Activated CD8-positive, alpha-beta memory T cell treated with anti-CD3 and anti-CD28 coated beads, Interleukin-2, amount 50 U/mL, for 1 hour (primary cell): ENCODE measurements around the gene PEX14.
A peak's percentile ranks its signal among the peaks of the same experiment; 100 is the strongest.
"Not testable (repeated sequence)": the region's sequence is repeated elsewhere in the genome, so short reads cannot be mapped to it uniquely, and the experiment has no call there.

Experiments used
- DNase-seq: peaks from one replicate; pipeline ENCODE4 v3.0.0-alpha.2; 2020; ENCODE audit errors: extremely low read depth

PEX14 gene, protein sequence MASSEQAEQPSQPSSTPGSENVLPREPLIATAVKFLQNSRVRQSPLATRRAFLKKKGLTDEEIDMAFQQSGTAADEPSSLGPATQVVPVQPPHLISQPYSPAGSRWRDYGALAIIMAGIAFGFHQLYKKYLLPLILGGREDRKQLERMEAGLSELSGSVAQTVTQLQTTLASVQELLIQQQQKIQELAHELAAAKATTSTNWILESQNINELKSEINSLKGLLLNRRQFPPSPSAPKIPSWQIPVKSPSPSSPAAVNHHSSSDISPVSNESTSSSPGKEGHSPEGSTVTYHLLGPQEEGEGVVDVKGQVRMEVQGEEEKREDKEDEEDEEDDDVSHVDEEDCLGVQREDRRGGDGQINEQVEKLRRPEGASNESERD

DNA sequence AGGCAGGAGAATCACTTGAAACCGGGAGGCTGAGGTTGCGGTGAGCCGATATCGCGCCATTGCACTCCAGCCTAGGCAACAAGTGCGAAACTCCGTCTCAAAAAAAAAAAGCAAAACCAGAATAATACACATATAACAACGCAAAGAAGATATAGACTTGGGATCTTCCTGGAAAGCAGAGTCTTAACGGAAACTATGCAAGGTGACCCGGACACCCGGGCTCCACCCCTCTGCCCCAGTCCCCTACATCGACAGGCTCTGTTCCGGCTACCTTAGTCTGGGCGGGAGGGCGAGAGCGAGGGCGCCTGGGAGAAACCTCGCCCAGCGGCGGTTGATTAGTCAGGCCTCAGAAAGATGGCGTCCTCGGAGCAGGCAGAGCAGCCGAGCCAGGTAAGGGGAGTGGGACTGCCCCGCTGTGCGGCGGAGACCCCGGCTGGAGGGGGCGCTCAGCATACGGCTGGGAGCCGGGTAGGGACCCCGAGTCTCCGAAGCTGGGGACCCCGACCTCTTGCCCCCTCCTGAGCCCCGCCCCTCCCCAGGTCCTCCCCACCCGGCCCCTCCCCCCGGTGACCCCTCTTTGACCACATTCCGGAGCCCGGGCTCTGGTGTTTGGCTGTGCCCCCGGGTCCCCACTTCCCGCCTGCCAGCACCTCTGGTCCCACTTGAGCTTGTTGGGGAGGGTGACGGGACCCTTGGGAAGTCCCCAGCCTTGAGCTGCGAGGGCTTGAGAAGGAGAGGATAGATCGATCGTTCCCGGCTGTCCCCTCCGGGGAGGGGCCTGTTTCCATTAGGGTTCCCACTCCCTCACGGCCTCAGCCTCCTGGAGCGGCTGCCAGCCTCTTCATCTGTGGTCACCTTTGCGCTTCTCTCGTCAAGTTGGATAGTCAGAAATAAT, at the start of gene PEX14:
Gene PEX14, plus strand, starts transcription at position 338 of the 895 bp plus-strand sequence. Its CDS starts 17 bp downstream, at position 355.
- DNase-seq = peak; percentile 45

DNA sequence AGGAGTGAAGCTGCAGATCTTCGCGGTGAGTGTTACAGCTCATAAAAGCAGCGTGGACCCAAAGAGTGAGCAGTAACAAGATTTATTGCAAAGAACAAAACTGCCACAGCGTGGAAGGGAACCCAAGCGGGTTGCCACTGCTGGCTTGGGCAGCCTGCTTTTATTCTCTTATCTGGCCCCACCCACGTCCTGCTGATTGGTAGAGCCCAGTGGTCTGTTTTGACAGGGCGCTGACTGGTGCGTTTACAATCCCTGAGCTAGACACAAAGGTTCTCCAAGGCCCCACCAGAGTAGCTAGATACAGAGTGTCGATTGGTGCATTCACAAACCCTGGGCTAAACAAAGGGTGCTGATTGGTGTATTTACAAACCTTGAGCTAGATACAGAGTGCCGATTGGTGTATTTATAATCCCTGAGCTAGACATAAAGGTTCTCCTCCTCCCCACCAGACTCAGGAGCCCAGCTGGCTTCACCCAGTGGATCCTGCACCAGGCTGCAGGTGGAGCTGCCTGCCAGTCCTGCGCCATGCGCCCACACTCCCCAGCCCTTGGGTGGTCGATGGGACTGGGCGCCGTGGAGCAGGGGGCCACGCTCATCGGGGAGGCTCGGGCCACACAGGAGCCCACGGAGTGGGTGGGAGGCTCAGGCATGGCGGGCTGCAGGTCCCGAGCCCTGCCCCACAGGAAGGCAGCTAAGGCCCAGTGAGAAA, 48.8 kb upstream of the PEX14 start:
- DNase-seq = not testable (repeated sequence)

GRCh38 chr1:10426535-10426848, 48.3 kb upstream of the PEX14 start:
- DNase-seq = not testable (repeated sequence)

DNA sequence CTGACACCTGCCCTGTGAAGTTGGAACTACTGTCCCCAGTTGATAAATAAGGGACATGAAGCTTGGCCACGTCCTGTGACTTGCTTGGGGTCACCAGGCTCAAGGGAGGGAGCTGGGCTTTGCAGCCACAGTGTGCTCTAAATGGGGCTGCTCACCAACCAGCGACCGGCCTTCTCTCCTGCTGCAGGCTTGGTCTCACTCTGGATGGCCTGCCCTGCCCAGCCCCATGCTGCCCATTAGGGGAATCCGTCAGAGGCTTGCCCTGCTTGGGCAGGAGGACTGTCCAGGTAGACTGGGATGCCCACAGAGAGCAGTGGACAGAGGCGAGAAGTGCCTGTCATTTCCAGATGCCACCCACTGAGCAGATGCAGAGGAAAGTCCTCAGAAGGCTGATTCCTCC, 45.8 kb upstream of the PEX14 start:
- DNase-seq = no peak

GRCh38 chr1:10429868-10430215, 44.9 kb upstream of the PEX14 start:
- DNase-seq = no peak

DNA sequence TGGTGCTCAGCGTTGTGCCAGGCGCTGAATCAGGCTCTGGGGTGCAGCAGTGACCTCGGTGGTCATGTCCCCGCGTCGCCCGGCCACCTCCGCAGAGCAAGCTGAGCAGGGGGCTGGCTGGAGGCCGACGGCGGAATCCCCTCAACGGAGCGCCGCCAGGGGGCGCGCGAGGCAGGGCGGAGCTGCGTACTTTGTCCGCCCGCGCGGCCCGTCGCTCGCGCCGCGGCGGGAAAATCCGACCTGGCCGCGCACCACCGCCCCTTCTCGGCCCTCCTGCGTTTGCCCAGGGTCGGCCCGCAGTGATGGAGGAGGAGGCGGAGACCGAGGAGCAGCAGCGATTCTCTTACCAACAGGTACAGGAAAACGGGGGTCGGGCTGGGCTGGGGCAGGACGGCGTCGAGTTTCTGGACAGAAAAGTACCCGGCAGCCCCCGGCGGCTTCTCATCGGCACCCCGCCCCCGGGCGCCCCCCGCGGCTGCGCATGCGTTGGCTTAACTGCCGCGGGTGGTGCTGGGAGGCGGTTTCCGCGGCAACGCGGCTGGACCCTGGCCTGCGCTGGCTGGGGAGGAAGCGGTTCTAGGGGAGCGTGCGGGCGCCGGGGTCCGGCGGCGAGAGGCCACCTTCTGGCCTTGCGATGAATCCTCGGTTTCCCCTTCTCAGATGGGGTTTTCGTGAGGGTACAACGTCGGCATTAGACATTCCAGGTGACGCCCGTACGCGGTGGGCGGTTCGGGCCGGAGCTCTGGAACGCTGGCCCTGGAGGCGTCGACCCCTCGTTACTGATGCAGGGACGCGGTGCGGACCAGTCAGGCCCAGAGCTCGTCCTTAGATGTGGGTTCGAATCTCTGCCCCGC, 44.3 kb upstream of the PEX14 start, which contains the start of gene CENPS:
Gene CENPS, plus strand, starts transcription at position 218 of the 854 bp plus-strand sequence. Its CDS starts 85 bp downstream, at position 303.
- DNase-seq = peak; percentile 61

GRCh38 chr1:10431070-10431730, 43.5 kb upstream of the PEX14 start:
- DNase-seq = no peak

DNA sequence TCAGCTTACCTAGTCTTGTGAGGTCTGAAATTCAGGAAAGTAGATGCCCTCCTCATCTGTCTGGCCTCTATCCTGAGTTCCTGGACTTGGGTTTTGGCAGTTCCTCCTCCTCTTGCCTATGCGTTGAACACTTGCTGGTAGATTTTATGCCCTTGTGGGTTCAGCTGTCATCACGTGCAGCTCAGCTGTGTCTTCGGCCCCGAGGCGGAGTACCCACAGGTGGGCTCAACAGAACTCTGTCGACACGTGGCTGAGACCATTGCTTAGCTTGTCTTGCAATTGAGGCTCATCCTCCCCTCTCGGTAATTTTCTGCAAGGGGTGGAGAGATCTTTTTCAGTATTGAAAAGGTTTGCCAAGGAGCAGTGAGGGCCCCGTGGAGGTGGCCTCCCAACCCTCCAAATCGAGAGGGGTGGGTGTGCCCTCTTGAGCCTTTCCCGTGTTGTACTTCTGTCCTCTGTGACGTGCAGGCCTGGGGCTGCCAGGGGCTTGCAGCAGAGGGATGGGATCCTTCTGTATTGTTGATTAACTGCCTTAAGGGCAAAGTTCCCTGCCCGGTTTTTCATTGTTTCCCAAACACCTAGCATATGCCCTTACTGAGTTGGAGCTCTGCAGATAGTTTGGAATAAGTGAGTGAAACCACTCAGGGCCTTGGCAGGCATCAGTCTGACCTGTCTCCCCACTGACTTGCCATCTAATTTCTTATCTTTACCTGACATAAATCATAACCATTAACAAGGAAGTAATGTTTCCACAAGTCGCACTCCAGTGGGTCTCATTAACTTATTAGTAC, 41.6 kb upstream of the PEX14 start:
- no peak for DNase-seq

GRCh38 chr1:10433790-10434189, 41.0 kb upstream of the PEX14 start:
- DNase-seq = no peak

- DNase-seq = no peak
These were observed 40.2 kb upstream of the PEX14 start for GRCh38 chr1:10434590-10434989.

DNA sequence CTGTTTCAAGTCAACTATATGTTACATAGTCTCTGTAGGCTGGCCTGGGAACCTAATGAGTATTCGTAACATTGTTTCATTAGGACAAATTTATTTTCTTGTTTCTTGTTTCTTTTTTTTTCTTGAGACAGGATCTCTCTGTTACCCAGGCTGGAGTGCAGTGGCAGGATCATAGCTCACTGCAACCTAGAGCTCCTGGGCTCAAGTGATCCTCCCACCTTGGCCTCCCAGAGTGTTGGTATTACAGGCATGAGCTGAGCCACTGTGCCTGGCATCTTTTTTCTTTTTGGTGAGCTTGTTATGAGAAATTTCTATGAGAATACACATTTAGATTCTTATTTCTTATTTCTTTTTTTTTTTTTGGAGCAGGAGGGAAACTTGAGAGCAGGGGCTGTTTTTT, 37.7 kb upstream of the PEX14 start:
- DNase-seq = no peak

- DNase-seq = no peak
These were observed 36.0 kb upstream of the PEX14 start for GRCh38 chr1:10438677-10439163.

- DNase-seq = no peak
These were observed 34.4 kb upstream of the PEX14 start for GRCh38 chr1:10440305-10440704.

DNA sequence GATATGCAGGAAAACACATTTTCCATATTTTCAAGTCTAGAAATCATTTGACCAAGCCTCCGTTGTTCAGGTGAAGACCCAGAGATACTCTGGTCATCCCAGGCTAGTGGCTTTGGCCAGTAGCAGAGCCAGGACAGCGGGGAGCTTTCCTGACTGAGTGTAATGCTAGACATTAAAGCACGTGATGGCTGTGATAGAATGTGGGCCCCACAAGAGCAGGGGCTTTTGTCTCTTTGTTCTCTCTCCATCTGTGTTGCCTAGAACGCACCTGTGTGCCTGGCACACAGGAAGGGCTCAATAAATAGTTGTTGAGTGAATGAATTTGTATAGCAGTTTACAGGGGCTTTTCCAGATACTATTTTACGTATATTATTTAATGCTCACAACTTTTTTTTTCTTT, 34.0 kb upstream of the PEX14 start:
- no peak for DNase-seq

GRCh38 chr1:10444248-10444647, 30.5 kb upstream of the PEX14 start:
- DNase-seq = no peak

GRCh38 chr1:10444795-10445397, 29.9 kb upstream of the PEX14 start:
- DNase-seq = no peak

DNA sequence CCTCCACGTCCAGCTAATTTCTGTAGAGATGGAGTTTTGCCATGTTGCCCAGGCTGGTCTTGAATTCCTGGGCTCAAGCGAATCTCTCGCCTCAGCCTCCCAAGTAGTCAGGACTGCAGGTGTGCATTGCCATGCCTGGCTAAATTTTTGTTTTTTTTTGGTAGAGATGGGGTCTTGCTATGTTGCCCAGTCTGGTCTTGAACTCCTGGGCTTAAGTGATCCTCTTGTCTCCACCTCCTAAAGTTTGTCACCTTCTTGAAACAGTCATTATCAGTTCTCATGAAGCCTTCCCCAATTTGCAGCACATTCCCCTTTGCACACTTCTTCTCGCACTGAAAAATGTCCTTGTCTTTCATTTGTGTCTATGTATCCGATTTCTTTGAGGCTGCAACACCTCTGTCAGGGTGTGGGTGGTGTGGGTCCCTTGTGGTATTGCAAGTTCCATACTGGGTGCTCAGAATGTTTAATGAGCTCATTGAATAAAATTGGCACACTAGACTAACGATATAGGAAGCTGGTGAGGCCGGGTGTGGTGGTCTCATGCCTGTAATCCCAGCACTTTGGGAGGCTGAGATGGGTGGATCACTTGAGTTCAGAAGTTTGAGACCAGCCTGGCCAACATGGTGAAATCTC, 27.8 kb upstream of the PEX14 start:
- no peak for DNase-seq

GRCh38 chr1:10449751-10450150, 25.0 kb upstream of the PEX14 start, which contains the start of gene CORT:
Gene CORT, plus strand, starts transcription at chr1:10450031. Its CDS starts 193 bp downstream, at chr1:10450224.
- no peak for DNase-seq
